Heart left ventricle (tissue), 13 donors: ENCODE measurements around the gene KRT6B.

ENCODE experiments used
- CTCF ChIP-seq, 12 donors: fragments of 200-600 bp; sonication (generic) in 4 of 12; IDR thresholded peaks; one replicate each; pipeline versions ENCODE4 v1.5.0 to v1.8.0; 2018 to 2022; ENCODE audit warnings: antibody characterized with exemption in 12 of 12, mild to moderate bottlenecking in 5 of 12
- POLR2A ChIP-seq, 2 donors: fragments of 450-650 bp; IDR thresholded peaks; one replicate each; pipeline ENCODE4 v1.6.1; 2017; ENCODE audit warnings: antibody characterized with exemption in 2 of 2, mild to moderate bottlenecking in 2 of 2, moderate library complexity in 2 of 2
- donor health status: ischemic (EF 13 %, LVEDD 7.1; RV severe dilation, severe dysfunction).
- donor health status: DM: no; HTN: yes; CAD: no.
- donor health status: DM: no; HTN: no; CAD: no.
- donor health status: ischemic (EF 25% LVEDD 6.9; RV normal size, moderate dysfunction).
- donor health status: ischemic (EF 25% LVEDD 5.7; RV mildly dilated, moderate dysfunction).
- donor health status: ischemic (EF 35%, LVEDD 5.7; RV mildly dilated, moderate dysfunction).
- donor health status: nonischemic (EF 11% LVEDD 7.7; RV severe dilation, severe dysfunction).
- donor health status: DM: yes; HTN: yes; CAD: no.
- donor health status: PGD.
- donor health status: ischemic (EF 29% LVEDD 5.4; RV normal size, mild dysfunction).
- donor health status: nonischemic (EF 23%, LVEDD 6.1; RV moderate dilation, normal function).

GRCh38 chr12:52419656-52420055, 32.3 kb downstream of the KRT6B start:
- no peak for TF ChIP-seq CTCF (IDR thresholded peaks at IDR 0.05)
- TF ChIP-seq POLR2A (IDR thresholded peaks at IDR 0.05): no peak
